ENCODE results near the gene PSG3.
"Not testable (repeated sequence)": the region's sequence is repeated elsewhere in the genome, so short reads cannot be mapped to it uniquely, and the experiment has no call there.

Gene PSG3

GRCh38 chr19:42740381-42740780, at the start of gene PSG3:
TSS of gene PSG3 (minus strand) at chr19:42740481. CDS start at chr19:42740384, 97 bp downstream.
- H3K4me3 ChIP-seq (ENCODE audit: low read length); H3K27me3 ChIP-seq (ENCODE audit: insufficient read depth, low read length); H3K9ac ChIP-seq (ENCODE audit: low read depth, low read length); H3K4me1 ChIP-seq (ENCODE audit: insufficient read depth, low read length); H3K9me3 ChIP-seq (ENCODE audit: insufficient read depth, low read depth, low read length); H3K27ac ChIP-seq (ENCODE audit: low read length); H3K36me3 ChIP-seq (ENCODE audit: insufficient read depth, low read depth, low read length): not testable (repeated sequence)

GRCh38 chr19:42788766-42789165, 48.5 kb upstream of the PSG3 start:
- H3K27ac ChIP-seq (ENCODE audit: low read length); H3K27me3 ChIP-seq (ENCODE audit: insufficient read depth, low read length); H3K4me3 ChIP-seq (ENCODE audit: low read length); H3K9ac ChIP-seq (ENCODE audit: low read depth, low read length); H3K4me1 ChIP-seq (ENCODE audit: insufficient read depth, low read length); H3K36me3 ChIP-seq (ENCODE audit: insufficient read depth, low read depth, low read length): not testable (repeated sequence)
- peaks cover 22% of the 10 kb centered on the region for H3K9me3 ChIP-seq (ENCODE audit: insufficient read depth, low read depth, low read length)

- H3K4me3 ChIP-seq (ENCODE audit: low read length); H3K9ac ChIP-seq (ENCODE audit: low read depth, low read length); H3K4me1 ChIP-seq (ENCODE audit: insufficient read depth, low read length); H3K27me3 ChIP-seq (ENCODE audit: insufficient read depth, low read length); H3K27ac ChIP-seq (ENCODE audit: low read length); H3K36me3 ChIP-seq (ENCODE audit: insufficient read depth, low read depth, low read length): not testable (repeated sequence)
- peaks cover 13% of the 10 kb centered on the region for H3K9me3 ChIP-seq (ENCODE audit: insufficient read depth, low read depth, low read length)
These were observed 47.5 kb upstream of the PSG3 start for GRCh38 chr19:42787766-42788165.

- not testable (repeated sequence) for H3K27ac ChIP-seq (ENCODE audit: low read length); H3K4me3 ChIP-seq (ENCODE audit: low read length); H3K9ac ChIP-seq (ENCODE audit: low read depth, low read length); H3K27me3 ChIP-seq (ENCODE audit: insufficient read depth, low read length); H3K36me3 ChIP-seq (ENCODE audit: insufficient read depth, low read depth, low read length); H3K4me1 ChIP-seq (ENCODE audit: insufficient read depth, low read length); H3K9me3 ChIP-seq (ENCODE audit: insufficient read depth, low read depth, low read length)
These were observed 36.7 kb upstream of the PSG3 start for GRCh38 chr19:42776750-42777612.

- not testable (repeated sequence) for H3K4me3 ChIP-seq (ENCODE audit: low read length)
These were observed 34.4 kb upstream of the PSG3 start for GRCh38 chr19:42774510-42775158.

GRCh38 chr19:42767319-42767718, 27.0 kb upstream of the PSG3 start:
- H3K4me3 ChIP-seq (ENCODE audit: low read length); H3K9me3 ChIP-seq (ENCODE audit: insufficient read depth, low read depth, low read length); H3K27me3 ChIP-seq (ENCODE audit: insufficient read depth, low read length); H3K27ac ChIP-seq (ENCODE audit: low read length); H3K36me3 ChIP-seq (ENCODE audit: insufficient read depth, low read depth, low read length); H3K4me1 ChIP-seq (ENCODE audit: insufficient read depth, low read length); H3K9ac ChIP-seq (ENCODE audit: low read depth, low read length): not testable (repeated sequence)

More at GRCh38 chr19:42774510-42775158, 34.4 kb upstream of the PSG3 start:
- not testable (repeated sequence) for H3K4me1 ChIP-seq (ENCODE audit: insufficient read depth, low read length); H3K27me3 ChIP-seq (ENCODE audit: insufficient read depth, low read length); H3K36me3 ChIP-seq (ENCODE audit: insufficient read depth, low read depth, low read length); H3K9me3 ChIP-seq (ENCODE audit: insufficient read depth, low read depth, low read length); H3K27ac ChIP-seq (ENCODE audit: low read length)
- H3K9ac ChIP-seq (ENCODE audit: low read depth, low read length) = 0 out of 2 replicates have a peak overlapping the region, but pooled peaks have one; percentile 32

- not testable (repeated sequence) for H3K4me1 ChIP-seq (ENCODE audit: insufficient read depth, low read length); H3K36me3 ChIP-seq (ENCODE audit: insufficient read depth, low read depth, low read length); H3K27me3 ChIP-seq (ENCODE audit: insufficient read depth, low read length); H3K4me3 ChIP-seq (ENCODE audit: low read length); H3K9ac ChIP-seq (ENCODE audit: low read depth, low read length); H3K9me3 ChIP-seq (ENCODE audit: insufficient read depth, low read depth, low read length); H3K27ac ChIP-seq (ENCODE audit: low read length)
These were observed 26.6 kb upstream of the PSG3 start for GRCh38 chr19:42766871-42767270.

GRCh38 chr19:42764836-42765235, 24.6 kb upstream of the PSG3 start:
- H3K4me3 ChIP-seq (ENCODE audit: low read length) = no peak overlapping the region
- H3K36me3 ChIP-seq (ENCODE audit: insufficient read depth, low read depth, low read length) = no peaks in the 10 kb centered on the region
- no peaks in the 10 kb centered on the region for H3K9me3 ChIP-seq (ENCODE audit: insufficient read depth, low read depth, low read length)
- no peak overlapping the region for H3K27ac ChIP-seq (ENCODE audit: low read length)
- no peaks in the 10 kb centered on the region for H3K27me3 ChIP-seq (ENCODE audit: insufficient read depth, low read length)
- no peaks in the 10 kb centered on the region for H3K4me1 ChIP-seq (ENCODE audit: insufficient read depth, low read length)
- no peak overlapping the region for H3K9ac ChIP-seq (ENCODE audit: low read depth, low read length)

GRCh38 chr19:42762789-42763188, 22.5 kb upstream of the PSG3 start:
- Histone ChIP-seq H3K9ac (ENCODE audit: low read depth, low read length) (no peak overlapping the region), H3K4me1 (ENCODE audit: insufficient read depth, low read length) (no peaks in the 10 kb centered on the region), H3K9me3 (ENCODE audit: insufficient read depth, low read depth, low read length) (no peaks in the 10 kb centered on the region), H3K4me3 (ENCODE audit: low read length) (no peak overlapping the region), H3K27me3 (ENCODE audit: insufficient read depth, low read length) (no peaks in the 10 kb centered on the region), H3K27ac (ENCODE audit: low read length) (no peak overlapping the region), H3K36me3 (ENCODE audit: insufficient read depth, low read depth, low read length) (no peaks in the 10 kb centered on the region)

GRCh38 chr19:42761924-42762295, 21.6 kb upstream of the PSG3 start:
- not testable (repeated sequence) for H3K9ac ChIP-seq (ENCODE audit: low read depth, low read length); H3K27ac ChIP-seq (ENCODE audit: low read length); H3K9me3 ChIP-seq (ENCODE audit: insufficient read depth, low read depth, low read length); H3K36me3 ChIP-seq (ENCODE audit: insufficient read depth, low read depth, low read length); H3K27me3 ChIP-seq (ENCODE audit: insufficient read depth, low read length); H3K4me1 ChIP-seq (ENCODE audit: insufficient read depth, low read length); H3K4me3 ChIP-seq (ENCODE audit: low read length)

- H3K9ac ChIP-seq (ENCODE audit: low read depth, low read length); H3K4me1 ChIP-seq (ENCODE audit: insufficient read depth, low read length); H3K9me3 ChIP-seq (ENCODE audit: insufficient read depth, low read depth, low read length); H3K36me3 ChIP-seq (ENCODE audit: insufficient read depth, low read depth, low read length); H3K27ac ChIP-seq (ENCODE audit: low read length); H3K4me3 ChIP-seq (ENCODE audit: low read length); H3K27me3 ChIP-seq (ENCODE audit: insufficient read depth, low read length): not testable (repeated sequence)
These were observed 21.0 kb upstream of the PSG3 start for GRCh38 chr19:42760954-42761923.

Measured in iPS-20b (cell line).